ENCODE results near the gene LSM4. TPM values are rescaled to one million over a fixed set of nuclear protein-coding genes. Genes with fewer than 3 reads are reported as not detected.
A peak's percentile ranks its signal among the peaks of the same experiment; 100 is the strongest.
"Not testable (repeated sequence)": the region's sequence is repeated elsewhere in the genome, so short reads cannot be mapped to it uniquely, and the experiment has no call there.

The LSM4 gene
- total RNA-seq, 1 donor from 2014 or later, result 85.0 TPM

- ATAC-seq, result peak; percentile 46
Observed at GRCh38 chr19:18340990-18341868, 18.4 kb upstream of the LSM4 start.

- peak; percentile 59 for ATAC-seq
Observed at GRCh38 chr19:18340190-18340989, 17.5 kb upstream of the LSM4 start, which contains the start of gene PGPEP1. Gene PGPEP1, plus strand, starts transcription at chr19:18340598. Its CDS starts 84 bp downstream, at chr19:18340682.

GRCh38 chr19:18339723-18340122 is 16.8 kb upstream of the LSM4 start:
- ATAC-seq, result peak; percentile 6

GRCh38 chr19:18338541-18338940 is 15.7 kb upstream of the LSM4 start:
- ATAC-seq, result no peak

GRCh38 chr19:18336121-18336520 is 13.2 kb upstream of the LSM4 start:
- no peak for ATAC-seq

GRCh38 chr19:18333680-18334079 is 10.8 kb upstream of the LSM4 start:
- ATAC-seq, result no peak

GRCh38 chr19:18332917-18333530 is 10.1 kb upstream of the LSM4 start:
- no peak for ATAC-seq

- ATAC-seq, result no peak
Observed at GRCh38 chr19:18330868-18331267, 8.0 kb upstream of the LSM4 start.

- no peak for ATAC-seq
Observed at GRCh38 chr19:18329035-18329376, 6.1 kb upstream of the LSM4 start.

GRCh38 chr19:18328340-18329034 is 5.6 kb upstream of the LSM4 start:
- ATAC-seq, result peak; percentile 96

- no peak for ATAC-seq
Observed at GRCh38 chr19:18326772-18327171, 3.9 kb upstream of the LSM4 start.

- ATAC-seq, result not testable (repeated sequence)
Observed at GRCh38 chr19:18324373-18324731, 1.5 kb upstream of the LSM4 start.

- ATAC-seq, result no peak
Observed at GRCh38 chr19:18322318-18322758, 538 bp downstream of the LSM4 start.

GRCh38 chr19:18321734-18322102 is 1.2 kb downstream of the LSM4 start:
- no peak for ATAC-seq

GRCh38 chr19:18320865-18321733 is 1.8 kb downstream of the LSM4 start:
- ATAC-seq, result no peak

GRCh38 chr19:18319591-18320135 is 3.2 kb downstream of the LSM4 start:
- ATAC-seq, result no peak

GRCh38 chr19:18317961-18318800 is 4.7 kb downstream of the LSM4 start:
- no peak for ATAC-seq

- no peak for ATAC-seq
Observed at GRCh38 chr19:18313398-18313797, 9.5 kb downstream of the LSM4 start.

- ATAC-seq, result no peak
Observed at GRCh38 chr19:18312092-18312534, 10.8 kb downstream of the LSM4 start.

GRCh38 chr19:18311502-18312091 is 11.3 kb downstream of the LSM4 start:
- no peak for ATAC-seq

All from esophagus mucosa (tissue), 1 donor.